IMR-90 (cell line): Measurements from ENCODE around the gene MAN1A2. TPM values are rescaled to one million over a fixed set of nuclear protein-coding genes. Genes with fewer than 3 reads are reported as not detected.
"Not testable (repeated sequence)": the region's sequence is repeated elsewhere in the genome, so short reads cannot be mapped to it uniquely, and the experiment has no call there.

Experiments used
- ATAC-seq: fragments of 200-7000 bp; cut with Tn5 transposase; 2 replicates; pipeline ENCODE4 v1.9.1; 2020; ENCODE audit warnings: low read depth, mild to moderate bottlenecking, moderate library complexity
- BruUV-seq: library from RNA; stranded (reverse); fragments of 400-500 nt; replicated peaks from 2 replicates; lab custom pipeline; 2021; lab: Mats Ljungman, UMichigan
- CTCF ChIA-PET: fragments of 300-600 bp; formaldehyde crosslinking; extraction: SDS; loops from one replicate; lab custom pipeline; 2021; ENCODE audit warnings: antibody characterized with exemption; lab: Yijun Ruan, JAX
- POLR2A ChIA-PET: fragments of 300-600 bp; sonication (Branson Sonifier 250); formaldehyde crosslinking; loops from one replicate; lab custom pipeline; 2022; ENCODE audit warnings: antibody characterized with exemption; ENCODE audit not compliant: unreplicated experiment; lab: Charles Lee
- DNase-seq: peaks from one replicate; pipeline ENCODE4 v3.0.0; 2013
- H2AFZ ChIP-seq: replicated peaks from 2 replicates; pipeline ENCODE3; 2013; ENCODE audit warnings: low read length, mild to moderate bottlenecking; ENCODE audit not compliant: poor library complexity
- H2AK5ac ChIP-seq: 2 replicates; pipeline ENCODE4 v1.6.1; 2013; ENCODE audit warnings: low read depth, low read length, inconsistent platforms
- H2AK9ac ChIP-seq: replicated peaks from 2 replicates; pipeline ENCODE3; 2013; ENCODE audit warnings: mild to moderate bottlenecking, low read depth, low read length, moderate library complexity; ENCODE audit not compliant: poor library complexity
- H2BK120ac ChIP-seq: 2 replicates; pipeline ENCODE4 v1.6.1; 2013; ENCODE audit warnings: low read depth, low read length, inconsistent platforms
- H2BK15ac ChIP-seq: 3 replicates; pipeline ENCODE4 v1.6.1; 2013; ENCODE audit warnings: low read depth, low read length, inconsistent platforms
- H2BK20ac ChIP-seq: 2 replicates; pipeline ENCODE4 v1.6.1; 2013; ENCODE audit warnings: low read depth, mild to moderate bottlenecking, inconsistent platforms, low read length, moderate library complexity
- H2BK5ac ChIP-seq: 2 replicates; pipeline ENCODE4 v1.6.1; 2013; ENCODE audit warnings: mild to moderate bottlenecking, low read depth, low read length, inconsistent platforms; ENCODE audit not compliant: poor library complexity, severe bottlenecking
- H3K14ac ChIP-seq: replicated peaks from 2 replicates; pipeline ENCODE4 v1.6.1; 2013; ENCODE audit warnings: low read depth, low read length, inconsistent platforms
- H3K18ac ChIP-seq: 2 replicates; pipeline ENCODE4 v1.6.1; 2013; ENCODE audit warnings: low read depth, low read length, control low read depth
- H3K23ac ChIP-seq: 2 replicates; pipeline ENCODE4 v1.6.1; 2013; ENCODE audit warnings: low read depth, low read length, inconsistent platforms
- H3K27ac ChIP-seq: 2 replicates; pipeline ENCODE4 v1.5.1; 2013; ENCODE audit warnings: mild to moderate bottlenecking, control low read depth, low read length; ENCODE audit not compliant: insufficient read depth
- H3K27me3 ChIP-seq: 2 replicates; pipeline ENCODE4 v1.6.1; 2013; ENCODE audit warnings: low read length; ENCODE audit not compliant: control insufficient read depth, insufficient read depth
- H3K36me3 ChIP-seq: 2 replicates; pipeline ENCODE4 v1.6.1; 2013; ENCODE audit warnings: low read length, mixed read lengths; ENCODE audit not compliant: control insufficient read depth, insufficient read depth
- H3K4ac ChIP-seq: 2 replicates; pipeline ENCODE4 v1.6.1; 2013; ENCODE audit warnings: low read depth, low read length, inconsistent platforms
- H3K4me1 ChIP-seq: 2 replicates; pipeline ENCODE4 v1.6.1; 2013; ENCODE audit warnings: low read length, mixed read lengths; ENCODE audit not compliant: control insufficient read depth, insufficient read depth
- H3K4me2 ChIP-seq: 2 replicates; pipeline ENCODE4 v1.6.1; 2013; ENCODE audit warnings: low read depth, mild to moderate bottlenecking, control low read depth, low read length, moderate library complexity
- H3K4me3 ChIP-seq: 2 replicates; pipeline ENCODE4 v1.5.1; 2013; ENCODE audit warnings: low read depth, mild to moderate bottlenecking, control low read depth, low read length, moderate library complexity; ENCODE audit not compliant: insufficient read depth
- H3K56ac ChIP-seq: 2 replicates; pipeline ENCODE4 v1.6.1; 2013; ENCODE audit warnings: low read length, inconsistent platforms; ENCODE audit not compliant: insufficient read depth; ENCODE audit errors: extremely low read depth
- H3K79me1 ChIP-seq, 2 experiments: 2 replicates each; pipeline ENCODE4 v1.6.1; 2013; ENCODE audit warnings: low read length in 2 of 2, inconsistent platforms in 1 of 2, low read depth in 1 of 2
- H3K9ac ChIP-seq: 2 replicates; pipeline ENCODE4 v1.6.1; 2013; ENCODE audit warnings: low read depth, low read length, control low read depth
- H3K9me1 ChIP-seq: 2 replicates; pipeline ENCODE4 v1.6.1; 2013; ENCODE audit warnings: low read length, inconsistent platforms; ENCODE audit not compliant: insufficient read depth
- H3K9me3 ChIP-seq: 2 replicates; pipeline ENCODE4 v1.6.1; 2013; ENCODE audit warnings: low read length; ENCODE audit not compliant: control insufficient read depth, insufficient read depth
- H4K20me1 ChIP-seq: 2 replicates; pipeline ENCODE4 v1.6.1; 2013; ENCODE audit warnings: low read length, inconsistent platforms; ENCODE audit not compliant: insufficient read depth
- H4K5ac ChIP-seq: 2 replicates; pipeline ENCODE4 v1.6.1; 2013; ENCODE audit warnings: mild to moderate bottlenecking, low read depth, low read length, control low read depth
- H4K8ac ChIP-seq, 2 experiments: 2 replicates each; pipeline ENCODE4 v1.6.1; 2013; ENCODE audit warnings: low read depth in 2 of 2, low read length in 2 of 2, control low read depth in 1 of 2, inconsistent platforms in 1 of 2
- H4K91ac ChIP-seq: 2 replicates; pipeline ENCODE4 v1.6.1; 2013; ENCODE audit warnings: low read depth, low read length, inconsistent platforms; ENCODE audit not compliant: insufficient read depth
- WGBS, 2 experiments: methylation state at CpG; one replicate each; pipeline versions ENCODE4 v1.1.5 to v1.1.7; 2013; ENCODE audit warnings: missing lambda C conversion rate in 2 of 2; ENCODE audit not compliant: insufficient read length in 1 of 2; ENCODE audit errors: extremely low coverage in 2 of 2; 5-methylcytosine and 5-hydroxymethylcytosine counted together
- dilution Hi-C: fragments of 300-500 bp; cut with HindIII; formaldehyde crosslinking; loops from one replicate; pipeline ENCODE4 v1.14.3; 2018; ENCODE audit warnings: low sequenced_read_pairs; ENCODE audit not compliant: unreplicated experiment
- in situ Hi-C: fragments of 300-500 bp; cut with MboI; formaldehyde crosslinking; loops from 3 replicates; pipeline ENCODE4 v1.14.3; 2019; ENCODE audit warnings: low sequenced_read_pairs, inconsistent platforms, mixed read lengths
- intact Hi-C: fragments of 100-400 bp; cut with micrococcal nuclease; formaldehyde crosslinking; loops from 2 replicates; pipeline ENCODE4 v1.10.0; 2022
- polyA plus RNA-seq, 3 experiments: library from polyadenylated mRNA; depleted of rRNA; stranded (reverse); fragments of >200 nt; gene quantifications; 2 replicates each; pipeline ENCODE4 v1.2.3, GENCODE V29; 2012; ENCODE audit warnings: low replicate concordance in 1 of 3
- total RNA-seq: library from RNA; depleted of rRNA; stranded (reverse); fragments of >200 nt; gene quantifications from 2 replicates; pipeline ENCODE4 v1.2.3, GENCODE V29; 2012

MAN1A2 gene
- total and polyA plus RNA-seq, 2 of the 4 experiments (the other 2 are of a cell fraction) = 12.4 to 29.4 TPM

DNA sequence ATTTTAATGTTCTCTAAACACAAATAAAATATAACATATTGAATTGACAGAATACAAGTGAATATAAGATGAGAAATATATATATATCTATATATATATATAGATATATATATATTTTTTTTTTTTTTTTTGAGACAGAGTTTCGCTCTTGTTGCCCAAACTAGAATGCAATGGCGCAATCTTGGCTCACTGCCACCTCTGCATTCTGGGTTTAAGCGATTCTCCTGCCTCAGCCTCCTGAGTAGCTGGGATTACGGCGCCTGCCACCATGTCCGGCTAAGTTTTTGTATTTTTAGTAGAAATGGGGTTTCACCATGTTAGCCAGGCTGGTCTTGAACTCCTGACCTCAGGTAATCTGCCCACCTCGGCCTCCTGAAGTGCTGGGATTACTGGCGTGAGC lies 91.2 kb downstream of the MAN1A2 start:
- H3K79me1 ChIP-seq, BruUV-seq, H2BK5ac ChIP-seq, H3K9me3 ChIP-seq, H3K27ac ChIP-seq, H3K36me3 ChIP-seq, H3K56ac ChIP-seq, H4K20me1 ChIP-seq, H3K18ac ChIP-seq, H3K4ac ChIP-seq, H4K91ac ChIP-seq, intact Hi-C loops, H3K4me2 ChIP-seq, dilution Hi-C loops, H2BK120ac ChIP-seq, H2BK15ac ChIP-seq, H2BK20ac ChIP-seq, H3K9ac ChIP-seq, H3K27me3 ChIP-seq, ATAC-seq, H4K8ac ChIP-seq, POLR2A ChIA-PET, H3K4me3 ChIP-seq, DNase-seq, H3K14ac ChIP-seq, H2AK9ac ChIP-seq, H2AFZ ChIP-seq, H4K5ac ChIP-seq, H3K4me1 ChIP-seq, H2AK5ac ChIP-seq, in situ Hi-C loops, H3K9me1 ChIP-seq, H3K23ac ChIP-seq: not testable (repeated sequence)
- WGBS, 2 experiments = no CpG with 5 or more reads among the region's 8 CpGs
- CTCF ChIA-PET = interaction anchor here (0.7 kb wide), 1 partner anchor 438 kb away, joined by 3 read pairs; no protein-coding TSS in a partner anchor
